ENCODE measurements around the gene SURF6. TPM values are rescaled to one million over a fixed set of nuclear protein-coding genes. Genes with fewer than 3 reads are reported as not detected.

SURF6 gene
- 4.8 and 8.1 TPM in 2 replicates for polyA plus RNA-seq

DNA sequence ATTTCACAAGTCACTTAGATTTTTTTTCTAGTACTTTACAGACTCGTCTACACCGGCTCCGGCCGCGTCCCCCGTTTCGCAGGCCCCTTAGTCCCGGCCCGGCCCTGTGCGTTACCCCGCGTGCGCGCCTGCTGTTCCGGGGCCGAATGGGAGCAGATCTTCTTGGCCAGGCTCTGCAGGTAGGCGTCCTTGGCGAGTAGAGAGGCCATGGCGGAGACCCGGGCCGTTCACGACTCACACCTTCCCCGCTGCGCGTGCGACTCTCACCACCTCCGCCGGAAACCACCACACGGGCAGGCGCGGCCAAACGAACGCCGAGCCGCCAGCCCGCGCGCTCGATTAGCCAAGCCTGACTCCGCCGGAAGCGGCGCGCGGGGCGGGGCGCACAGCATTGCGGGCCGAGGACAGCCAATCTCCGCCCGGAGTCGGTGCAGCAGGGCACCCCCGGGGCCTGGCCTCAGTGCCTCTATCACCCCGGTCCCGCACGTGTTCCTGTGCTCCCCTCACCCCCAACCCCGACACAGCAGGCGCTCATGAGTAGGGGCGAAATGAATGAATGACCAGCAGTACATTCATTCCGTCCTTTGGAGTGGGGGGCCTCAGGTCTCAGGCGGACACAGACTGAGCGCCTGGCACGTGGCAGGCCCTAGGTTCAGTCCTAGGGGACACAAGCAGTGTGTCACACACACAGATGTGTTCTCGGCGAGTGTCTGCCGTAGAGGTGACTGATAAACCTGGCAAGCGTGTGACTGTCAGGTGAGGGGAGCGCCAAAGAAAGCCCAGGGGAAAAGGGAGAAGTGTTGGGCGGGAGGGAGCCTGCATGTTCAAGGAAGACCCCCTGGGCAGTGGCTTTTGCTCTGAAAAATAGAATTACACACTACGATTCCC, at the start of gene SURF6:
TSS of gene SURF6 (minus strand) at position 265 of the 888 bp plus-strand sequence. CDS start at position 209, 56 bp downstream.

GRCh38 chr9:133375724-133376654, 40.0 kb upstream of the SURF6 start, which contains the start of the genes STKLD1 and SURF4:
STKLD1 (plus strand) TSS chr9:133376366; CDS start chr9:133376474, 108 bp downstream.
SURF4 (minus strand) TSS chr9:133376060; CDS start chr9:133375969, 91 bp downstream.

GRCh38 chr9:133356391-133357091, 20.6 kb upstream of the SURF6 start, which contains the start of the genes SURF1 and SURF2:
SURF1 (minus strand) TSS chr9:133356487; CDS start chr9:133356453, 34 bp downstream.
SURF2 (plus strand) TSS chr9:133356550; CDS start chr9:133356593, 43 bp downstream.

GRCh38 chr9:133347985-133348717, 12.2 kb upstream of the SURF6 start, which contains the start of the genes MED22 and RPL7A:
MED22 (minus strand) TSS chr9:133348131; CDS start chr9:133346662, 1,469 bp downstream.
RPL7A (plus strand) TSS chr9:133348218; CDS start chr9:133348244, 26 bp downstream.

Other genes with a start within 250 kb of the SURF6 start
- 0.67 and 0.81 TPM in 2 replicates for gene RALGDS, start 214.9 kb downstream of the SURF6 start, polyA plus RNA-seq
- gene GBGT1, start 172.3 kb downstream of the SURF6 start, polyA plus RNA-seq: 1.1 and 2.3 TPM in 2 replicates
- not detected in 2 replicates for gene OBP2B, start 126.9 kb downstream of the SURF6 start, polyA plus RNA-seq
- 0.10 TPM in 1 of 2 replicates, not detected in the other for gene ABO, start 61.0 kb downstream of the SURF6 start, polyA plus RNA-seq
- 0.97 and 3.0 TPM in 2 replicates for gene MED22, start 11.9 kb upstream of the SURF6 start, polyA plus RNA-seq
- gene RPL7A, start 12.0 kb upstream of the SURF6 start, polyA plus RNA-seq: 318 and 345 TPM in 2 replicates
- gene SURF1, start 20.3 kb upstream of the SURF6 start, polyA plus RNA-seq: 25.1 and 26.8 TPM in 2 replicates
- gene SURF2, start 20.4 kb upstream of the SURF6 start, polyA plus RNA-seq: 4.0 and 15.7 TPM in 2 replicates
- gene SURF4, start 39.9 kb upstream of the SURF6 start, polyA plus RNA-seq: 15.6 and 35.0 TPM in 2 replicates
- gene STKLD1, start 40.2 kb upstream of the SURF6 start, polyA plus RNA-seq: 4.9 TPM in 1 of 2 replicates, not detected in the other
- gene REXO4, start 81.8 kb upstream of the SURF6 start, polyA plus RNA-seq: 4.1 TPM in 2 replicates
- 1.7 and 3.4 TPM in 2 replicates for gene ADAMTS13, start 86.2 kb upstream of the SURF6 start, polyA plus RNA-seq
- 1.3 and 11.2 TPM in 2 replicates for gene CACFD1, start 123.8 kb upstream of the SURF6 start, polyA plus RNA-seq
- 11.9 TPM in 2 replicates for gene SLC2A6, start 142.9 kb upstream of the SURF6 start, polyA plus RNA-seq
- not detected in 2 replicates for gene MYMK, start 188.8 kb upstream of the SURF6 start, polyA plus RNA-seq
- gene ADAMTSL2, start 198.5 kb upstream of the SURF6 start, polyA plus RNA-seq: 0.52 TPM in 1 of 2 replicates, not detected in the other

Data from Purkinje cell (primary cell).